ENCODE measurements around the gene FASN.

The FASN gene

GRCh38 chr17:82121660-82122629 lies 23.9 kb upstream of the FASN start:
- Mint-ChIP-seq H3K4me3 (no peak overlapping the region), H3K4me1 (peaks cover 25% of the 10 kb centered on the region), H3K27ac (peak overlapping the region; percentile 68), H3K36me3 (peaks cover 17% of the 10 kb centered on the region), H3K9me3 (no peaks in the 10 kb centered on the region)
- ATAC-seq (no peak), DNase-seq (ENCODE audit: low spot score in 2 of 2) (no peak)

GRCh38 chr17:82121246-82121645 lies 23.2 kb upstream of the FASN start:
- peaks cover 18% of the 10 kb centered on the region for H3K4me1 Mint-ChIP-seq
- DNase-seq (ENCODE audit: low spot score in 2 of 2) = no peak
- peaks cover 17% of the 10 kb centered on the region for H3K36me3 Mint-ChIP-seq
- no peak overlapping the region for H3K4me3 Mint-ChIP-seq
- H3K27ac Mint-ChIP-seq = no peak overlapping the region
- no peaks in the 10 kb centered on the region for H3K9me3 Mint-ChIP-seq
- no peak for ATAC-seq

GRCh38 chr17:82120148-82120547 lies 22.1 kb upstream of the FASN start:
- Mint-ChIP-seq H3K4me1 (peaks cover 10% of the 10 kb centered on the region), H3K9me3 (no peaks in the 10 kb centered on the region), H3K4me3 (no peak overlapping the region), H3K27ac (no peak overlapping the region), H3K36me3 (peaks cover 17% of the 10 kb centered on the region)
- DNase-seq (ENCODE audit: low spot score in 2 of 2) = no peak
- ATAC-seq = no peak

- no peak overlapping the region for H3K4me3 Mint-ChIP-seq
Observed at GRCh38 chr17:82118815-82119380, 20.9 kb upstream of the FASN start.

GRCh38 chr17:82118168-82118814 lies 20.3 kb upstream of the FASN start:
- Mint-ChIP-seq H3K4me3 (no peak overlapping the region), H3K4me1 (peaks cover 10% of the 10 kb centered on the region), H3K9me3 (no peaks in the 10 kb centered on the region), H3K27ac (no peak overlapping the region), H3K36me3 (peaks cover 8% of the 10 kb centered on the region)
- DNase-seq (ENCODE audit: low spot score in 2 of 2) (no peak), ATAC-seq (no peak)

More at GRCh38 chr17:82118815-82119380, 20.9 kb upstream of the FASN start:
- DNase-seq (ENCODE audit: low spot score in 2 of 2) = no peak
- no peaks in the 10 kb centered on the region for H3K9me3 Mint-ChIP-seq
- peaks cover 10% of the 10 kb centered on the region for H3K4me1 Mint-ChIP-seq
- peaks cover 11% of the 10 kb centered on the region for H3K36me3 Mint-ChIP-seq
- H3K27ac Mint-ChIP-seq = no peak overlapping the region
- ATAC-seq = no peak

- Mint-ChIP-seq H3K4me1 (peaks cover 10% of the 10 kb centered on the region), H3K9me3 (no peaks in the 10 kb centered on the region), H3K4me3 (no peak overlapping the region), H3K36me3 (no peaks in the 10 kb centered on the region), H3K27ac (no peak overlapping the region)
- no peak for ATAC-seq
- DNase-seq (ENCODE audit: low spot score in 2 of 2) = no peak
Observed at GRCh38 chr17:82117139-82118090, 19.4 kb upstream of the FASN start.

- no peaks in the 10 kb centered on the region for H3K9me3 Mint-ChIP-seq
- DNase-seq (ENCODE audit: low spot score in 2 of 2) (no peak), ATAC-seq (no peak)
- H3K27ac Mint-ChIP-seq = no peak overlapping the region
- no peak overlapping the region for H3K4me3 Mint-ChIP-seq
- peaks cover 4% of the 10 kb centered on the region for H3K4me1 Mint-ChIP-seq
- no peaks in the 10 kb centered on the region for H3K36me3 Mint-ChIP-seq
Observed at GRCh38 chr17:82116246-82116645, 18.2 kb upstream of the FASN start.

GRCh38 chr17:82114872-82115271 lies 16.8 kb upstream of the FASN start:
- H3K4me3 Mint-ChIP-seq = no peak overlapping the region
- H3K9me3 Mint-ChIP-seq = no peaks in the 10 kb centered on the region
- peaks cover 5% of the 10 kb centered on the region for H3K36me3 Mint-ChIP-seq
- ATAC-seq = no peak
- peaks cover 4% of the 10 kb centered on the region for H3K4me1 Mint-ChIP-seq
- H3K27ac Mint-ChIP-seq = no peak overlapping the region
- DNase-seq (ENCODE audit: low spot score in 2 of 2) = no peak

- H3K27ac Mint-ChIP-seq = no peak overlapping the region
- H3K4me3 Mint-ChIP-seq = no peak overlapping the region
- H3K4me1 Mint-ChIP-seq = peaks cover 3% of the 10 kb centered on the region
- peaks cover 5% of the 10 kb centered on the region for H3K36me3 Mint-ChIP-seq
- DNase-seq (ENCODE audit: low spot score in 2 of 2) = no peak
- ATAC-seq = no peak
- H3K9me3 Mint-ChIP-seq = no peaks in the 10 kb centered on the region
Observed at GRCh38 chr17:82114447-82114846, 16.4 kb upstream of the FASN start.

- H3K9me3 Mint-ChIP-seq = no peaks in the 10 kb centered on the region
- no peak for ATAC-seq
- H3K36me3 Mint-ChIP-seq = peaks cover 5% of the 10 kb centered on the region
Observed at GRCh38 chr17:82113941-82114340, 15.9 kb upstream of the FASN start.

GRCh38 chr17:82113422-82113821 lies 15.4 kb upstream of the FASN start:
- H3K4me1 Mint-ChIP-seq = no peaks in the 10 kb centered on the region
- DNase-seq (ENCODE audit: low spot score in 2 of 2) (no peak), ATAC-seq (no peak)
- H3K9me3 Mint-ChIP-seq = no peaks in the 10 kb centered on the region
- peak overlapping the region; percentile 26 for H3K27ac Mint-ChIP-seq
- H3K4me3 Mint-ChIP-seq = no peak overlapping the region
- H3K36me3 Mint-ChIP-seq = peaks cover 5% of the 10 kb centered on the region

More at GRCh38 chr17:82113941-82114340, 15.9 kb upstream of the FASN start:
- DNase-seq (ENCODE audit: low spot score in 2 of 2) = no peak
- H3K4me3 Mint-ChIP-seq = no peak overlapping the region
- no peaks in the 10 kb centered on the region for H3K4me1 Mint-ChIP-seq
- H3K27ac Mint-ChIP-seq = peak overlapping the region; percentile 26

GRCh38 chr17:82112914-82113311 lies 14.9 kb upstream of the FASN start:
- no peak overlapping the region for H3K27ac Mint-ChIP-seq

GRCh38 chr17:82112181-82112913 lies 14.3 kb upstream of the FASN start:
- Mint-ChIP-seq H3K4me3 (no peak overlapping the region), H3K27ac (no peak overlapping the region), H3K4me1 (no peaks in the 10 kb centered on the region), H3K9me3 (no peaks in the 10 kb centered on the region), H3K36me3 (peaks cover 5% of the 10 kb centered on the region)
- DNase-seq (ENCODE audit: low spot score in 2 of 2) (no peak), ATAC-seq (no peak)

More at GRCh38 chr17:82112914-82113311, 14.9 kb upstream of the FASN start:
- Mint-ChIP-seq H3K9me3 (no peaks in the 10 kb centered on the region), H3K36me3 (peaks cover 5% of the 10 kb centered on the region), H3K4me1 (no peaks in the 10 kb centered on the region), H3K4me3 (no peak overlapping the region)
- DNase-seq (ENCODE audit: low spot score in 2 of 2) = no peak
- no peak for ATAC-seq

GRCh38 chr17:82110298-82110697 lies 12.3 kb upstream of the FASN start:
- no peak overlapping the region for H3K27ac Mint-ChIP-seq
- no peak for DNase-seq (ENCODE audit: low spot score in 2 of 2)
- peak; percentile 71 for ATAC-seq
- H3K4me3 Mint-ChIP-seq = no peak overlapping the region
- H3K36me3 Mint-ChIP-seq = peaks cover 14% of the 10 kb centered on the region
- H3K9me3 Mint-ChIP-seq = no peaks in the 10 kb centered on the region
- H3K4me1 Mint-ChIP-seq = peaks cover 14% of the 10 kb centered on the region

All from stimulated activated effector memory CD8-positive, alpha-beta T cell treated with anti-CD3 and anti-CD28 coated beads, Interleukin-12 subunit alpha, Interleukin-12 subunit beta, amount 100 ng/mL, for 72 hours (primary cell).